HG03103 (cell line): Measurements from ENCODE around the gene ADRB1.

Experiments
- ATAC-seq: cut with Tn5 transposase; IDR thresholded peaks from one replicate; pipeline ENCODE4 v1.9.1; 2021; ENCODE audit warnings: low read depth; ENCODE audit not compliant: unreplicated experiment

The ADRB1 gene

GRCh38 chr10:114052255-114052654, 8.6 kb downstream of the ADRB1 start:
- no peak for ATAC-seq

DNA sequence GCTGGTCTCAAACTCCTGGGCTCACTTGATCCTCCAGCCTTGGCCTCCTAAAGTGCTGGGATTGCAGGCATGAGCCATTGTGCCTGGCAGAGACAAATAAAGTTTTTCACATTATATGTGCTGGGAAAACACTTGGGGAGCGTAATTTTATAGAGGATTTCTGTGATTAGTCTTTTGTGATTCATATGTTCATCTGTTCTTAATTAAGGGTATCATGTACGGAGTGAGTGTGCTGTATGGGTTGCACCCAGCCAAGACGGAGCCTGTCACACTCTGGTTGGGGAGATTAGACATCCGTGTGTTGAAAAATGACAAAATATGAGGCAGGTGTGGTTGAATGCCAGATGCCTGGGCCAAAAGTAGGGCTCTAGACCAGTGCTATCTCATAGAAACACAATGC, 10.3 kb downstream of the ADRB1 start:
- no peak for ATAC-seq

- no peak for ATAC-seq
Measured at GRCh38 chr10:114057855-114058254, 14.2 kb downstream of the ADRB1 start.

DNA sequence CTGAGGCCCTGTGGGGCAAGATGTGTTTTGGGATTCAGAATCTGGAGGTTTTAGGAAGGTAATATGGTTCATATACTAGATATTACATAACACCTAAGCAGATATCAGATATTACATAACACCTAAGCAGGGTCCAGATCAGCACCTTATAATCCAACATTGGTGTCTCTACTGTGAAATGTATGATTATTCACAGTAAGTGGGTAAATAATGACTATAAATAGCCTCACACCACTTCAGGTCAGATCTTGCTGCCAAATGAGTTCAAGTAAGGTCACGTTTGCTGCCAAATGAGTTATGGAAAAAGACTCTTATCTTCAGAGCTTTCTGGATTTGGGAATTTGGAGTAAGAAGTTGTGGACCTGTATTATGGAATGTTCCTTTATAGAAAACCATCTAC, 14.6 kb downstream of the ADRB1 start:
- no peak for ATAC-seq

- ATAC-seq, result no peak
Measured at GRCh38 chr10:114059561-114059960, 15.9 kb downstream of the ADRB1 start.

- no peak for ATAC-seq
Measured at GRCh38 chr10:114060456-114060855, 16.8 kb downstream of the ADRB1 start.

GRCh38 chr10:114061148-114061547, 17.5 kb downstream of the ADRB1 start:
- no peak for ATAC-seq

GRCh38 chr10:114061789-114062188, 18.1 kb downstream of the ADRB1 start:
- ATAC-seq, result no peak

- ATAC-seq, result no peak
Measured at GRCh38 chr10:114064151-114065048, 20.7 kb downstream of the ADRB1 start.

- ATAC-seq, result no peak
Measured at GRCh38 chr10:114065049-114065435, 21.4 kb downstream of the ADRB1 start.

- no peak for ATAC-seq
Measured at GRCh38 chr10:114068054-114068707, 24.5 kb downstream of the ADRB1 start.

GRCh38 chr10:114070710-114071109, 27.0 kb downstream of the ADRB1 start:
- ATAC-seq, result no peak

- no peak for ATAC-seq
Measured at GRCh38 chr10:114071178-114071577, 27.5 kb downstream of the ADRB1 start.

DNA sequence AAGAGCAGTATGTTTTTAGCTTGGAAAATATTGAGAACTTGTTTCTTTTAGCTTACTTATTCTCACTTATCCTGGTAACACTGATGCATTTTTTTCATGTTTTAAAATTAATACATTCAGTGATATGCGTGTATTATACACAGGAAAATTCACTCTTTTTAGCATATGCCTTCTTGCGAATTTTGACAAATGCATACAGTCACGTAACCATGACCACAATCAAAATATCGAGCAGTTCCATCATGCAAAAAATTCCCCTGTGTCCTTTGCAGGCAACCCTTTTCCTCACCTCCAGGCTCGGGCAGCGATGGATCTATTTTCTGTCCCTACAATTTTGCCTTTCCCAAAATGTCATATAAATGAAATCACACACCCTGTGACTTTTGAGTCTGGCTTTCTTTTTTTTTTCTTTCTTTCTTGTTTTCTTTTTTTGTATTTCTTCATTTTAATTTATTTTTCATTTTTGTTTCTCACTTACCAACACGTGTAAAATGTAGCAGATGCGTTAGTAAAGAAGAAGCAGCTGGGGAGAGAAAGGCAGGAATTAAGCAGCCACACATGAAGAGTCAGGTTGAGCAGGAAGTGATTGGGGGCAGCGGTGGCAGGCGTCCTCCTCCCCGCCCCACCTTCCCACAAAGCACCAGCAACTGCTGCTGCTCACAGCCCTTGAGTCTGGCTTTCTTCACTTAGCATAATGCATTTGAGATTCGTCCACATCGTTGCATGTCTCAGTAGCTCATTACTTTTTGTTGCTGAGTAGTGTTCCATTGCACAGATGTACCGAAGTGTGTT, 29.9 kb downstream of the ADRB1 start:
- ATAC-seq, result no peak

GRCh38 chr10:114075093-114075492, 31.4 kb downstream of the ADRB1 start:
- ATAC-seq, result no peak

DNA sequence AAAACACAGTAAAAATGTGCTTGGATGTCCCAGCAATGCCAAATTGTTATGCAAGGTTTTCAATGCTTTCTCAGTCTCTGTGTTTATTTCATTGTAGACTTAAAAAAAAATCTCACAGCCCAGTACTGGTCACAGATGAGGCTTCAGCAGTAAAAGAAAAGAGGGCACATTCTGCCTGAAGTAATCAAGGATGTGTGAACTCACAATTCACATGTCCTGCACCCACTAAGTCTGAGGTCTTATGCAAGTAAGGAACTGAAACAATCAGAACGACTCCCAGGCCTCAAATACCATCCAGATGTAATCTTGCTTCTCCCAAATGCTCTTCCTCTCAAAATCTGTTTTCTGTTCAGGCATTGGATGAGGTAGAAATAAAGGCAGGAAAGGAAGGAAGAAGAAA, 33.7 kb downstream of the ADRB1 start:
- no peak for ATAC-seq

DNA sequence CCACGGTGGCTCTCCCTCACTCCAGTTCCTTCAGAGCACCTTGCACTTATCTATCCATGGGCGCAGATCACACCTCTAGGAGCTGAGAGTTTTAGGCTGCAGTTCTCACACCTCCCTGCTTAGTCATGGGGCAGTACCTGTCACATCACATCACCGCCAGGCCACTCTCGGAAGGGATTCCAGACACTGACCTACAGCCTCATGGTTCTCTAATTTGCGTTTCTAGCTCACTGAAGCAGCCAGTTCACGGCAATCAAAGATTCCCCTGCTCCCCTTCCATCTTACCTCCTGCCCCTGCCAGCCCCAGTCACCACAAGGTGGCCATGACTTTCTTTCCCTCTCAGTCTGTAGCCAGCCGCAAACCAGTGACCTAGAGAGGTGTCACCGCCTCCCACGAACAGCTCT, 34.2 kb downstream of the ADRB1 start:
- ATAC-seq, result no peak

DNA sequence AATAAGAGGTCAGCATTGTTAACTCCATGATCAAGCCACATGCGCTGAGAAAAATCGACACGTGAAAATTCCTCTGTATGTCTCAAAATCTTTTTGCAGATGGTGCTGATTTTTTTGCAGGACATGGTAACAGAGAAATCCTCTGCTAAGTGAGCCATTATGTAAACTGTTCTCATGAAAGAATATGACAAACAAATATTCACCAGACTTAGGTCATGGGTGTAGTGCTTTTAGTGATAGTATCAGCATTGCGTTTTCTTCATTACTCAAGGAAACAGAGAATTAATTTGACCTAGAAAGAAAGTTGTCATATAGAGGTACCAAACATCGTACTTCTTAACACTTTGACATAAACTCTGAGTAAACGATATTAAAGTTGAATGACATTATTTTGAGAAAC, 34.7 kb downstream of the ADRB1 start:
- no peak for ATAC-seq

DNA sequence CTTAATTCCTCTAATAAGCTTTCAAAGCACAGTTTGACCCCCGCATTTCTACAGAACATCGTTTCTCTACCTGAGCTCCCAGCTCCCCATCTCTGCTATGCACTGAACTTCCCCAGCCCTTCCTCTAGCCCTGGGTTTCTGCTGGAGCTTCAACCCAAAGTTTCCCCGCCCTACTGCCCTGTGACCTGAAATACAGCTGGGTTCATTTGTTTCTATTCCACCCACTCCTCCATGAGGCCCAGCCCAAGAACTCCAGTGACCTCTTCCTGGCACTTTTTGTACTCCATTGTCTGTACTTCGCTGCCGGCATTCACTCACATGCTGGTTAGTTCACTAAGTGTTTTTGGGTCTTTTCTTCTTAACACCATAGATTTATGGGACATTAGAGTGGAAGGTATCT, 35.8 kb downstream of the ADRB1 start:
- no peak for ATAC-seq

GRCh38 chr10:114081911-114082583, 38.4 kb downstream of the ADRB1 start:
- no peak for ATAC-seq

- ATAC-seq, result no peak
Measured at GRCh38 chr10:114083040-114083439, 39.4 kb downstream of the ADRB1 start.
